GM20431 (cell line): ENCODE measurements around the gene NXPH1.

ENCODE experiments used
- in situ Hi-C: fragments of 300-500 bp; cut with MseI, MboI; formaldehyde crosslinking; loops from one replicate; pipeline ENCODE4 v1.15.0; 2020; ENCODE audit warnings: low sequenced_read_pairs; ENCODE audit not compliant: unreplicated experiment

NXPH1 gene

GRCh38 chr7:8433477-8434289, at the start of gene NXPH1:
NXPH1 (plus strand) TSS chr7:8433609.
- in situ Hi-C loops: loop anchor here (25.0 kb wide), 2 partner anchors 279 to 1979 kb away; no protein-coding TSS in a partner anchor

DNA sequence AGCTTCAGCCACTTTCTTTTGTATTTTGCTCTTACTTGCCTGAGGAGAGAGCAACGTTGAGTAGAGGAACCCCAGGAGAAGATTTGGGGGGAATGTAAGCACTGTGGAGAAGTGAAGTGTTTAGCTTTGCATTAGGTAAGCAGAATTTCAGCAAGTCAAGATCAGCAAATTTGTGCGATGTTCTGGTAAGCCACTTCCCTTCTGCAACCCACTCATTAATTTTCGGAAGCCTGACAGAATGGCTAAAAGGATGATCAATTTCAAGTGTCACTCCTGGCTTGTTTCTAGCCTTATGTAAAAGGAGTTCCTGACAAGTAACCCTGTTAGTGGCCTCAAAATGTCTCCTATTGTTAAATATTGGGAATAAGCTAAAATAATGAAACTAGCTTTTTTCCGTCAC, 48.5 kb upstream of the NXPH1 start:
- in situ Hi-C loops: no loop called here

DNA sequence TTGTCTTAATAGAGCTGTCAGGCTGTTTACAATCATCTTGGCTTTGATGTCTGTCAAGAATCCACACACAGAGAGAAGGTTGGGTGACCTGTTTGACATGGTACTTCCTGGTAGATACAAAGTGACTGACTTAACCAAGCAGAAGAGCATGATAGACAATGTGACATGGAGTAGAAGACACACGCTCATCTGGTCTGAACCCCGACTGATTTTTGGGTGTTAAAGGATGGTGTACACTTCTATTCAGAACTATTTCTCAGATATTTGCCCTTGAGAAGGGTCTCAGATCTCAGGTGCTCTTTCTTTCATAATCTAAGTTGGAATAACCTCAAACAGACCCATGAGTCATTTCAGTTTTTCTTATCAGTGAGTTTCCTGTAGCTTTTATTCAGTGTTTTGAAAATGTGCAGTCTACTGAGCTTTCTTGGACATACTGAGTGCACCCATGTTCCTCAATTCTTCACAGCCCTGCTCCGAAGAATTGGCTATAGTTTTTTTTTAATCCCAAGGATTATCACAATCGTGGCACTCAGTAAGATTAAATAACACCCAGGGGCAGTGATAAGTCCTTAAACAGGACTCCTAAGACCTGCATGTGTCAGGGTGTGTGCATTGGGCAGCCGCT, 46.4 kb upstream of the NXPH1 start:
- in situ Hi-C loops: no loop called here

GRCh38 chr7:8387551-8388256, 45.7 kb upstream of the NXPH1 start:
- in situ Hi-C loops: no loop called here

GRCh38 chr7:8388257-8388625, 45.2 kb upstream of the NXPH1 start:
- in situ Hi-C loops: no loop called here

DNA sequence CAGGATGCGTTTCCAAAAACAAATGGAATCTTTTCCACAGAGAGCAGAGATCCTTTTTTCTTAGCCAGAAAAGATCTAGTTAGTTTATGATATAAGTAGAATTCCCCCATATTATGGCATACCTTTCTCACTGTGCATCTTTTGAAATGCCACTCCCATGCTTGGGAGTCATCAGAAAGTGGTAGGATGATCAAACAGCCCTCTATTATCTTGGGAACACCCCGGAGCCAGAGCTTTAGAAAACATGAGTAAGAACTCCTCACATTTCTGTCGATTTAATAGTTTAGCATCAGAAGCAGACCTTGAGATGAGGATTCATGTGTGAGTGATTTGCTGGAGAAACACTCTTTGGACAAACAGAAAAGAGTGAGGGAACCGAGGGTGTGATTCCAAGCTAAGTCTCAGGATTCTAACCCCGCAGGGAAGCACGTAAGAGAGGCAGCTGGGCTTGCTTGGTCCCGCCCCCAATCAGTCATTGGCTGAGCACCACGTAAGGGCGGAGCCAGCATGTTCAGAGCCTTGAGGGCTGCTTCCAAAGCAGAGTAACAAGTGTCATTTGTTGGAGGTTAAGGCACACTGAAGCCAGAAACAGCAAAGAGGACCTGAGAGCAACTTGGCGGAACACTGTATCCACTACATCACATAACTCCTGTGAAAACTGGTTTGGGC, 43.7 kb upstream of the NXPH1 start:
- in situ Hi-C loops: no loop called here

- in situ Hi-C loops: no loop called here
Measured at GRCh38 chr7:8390262-8390626, 43.2 kb upstream of the NXPH1 start.

DNA sequence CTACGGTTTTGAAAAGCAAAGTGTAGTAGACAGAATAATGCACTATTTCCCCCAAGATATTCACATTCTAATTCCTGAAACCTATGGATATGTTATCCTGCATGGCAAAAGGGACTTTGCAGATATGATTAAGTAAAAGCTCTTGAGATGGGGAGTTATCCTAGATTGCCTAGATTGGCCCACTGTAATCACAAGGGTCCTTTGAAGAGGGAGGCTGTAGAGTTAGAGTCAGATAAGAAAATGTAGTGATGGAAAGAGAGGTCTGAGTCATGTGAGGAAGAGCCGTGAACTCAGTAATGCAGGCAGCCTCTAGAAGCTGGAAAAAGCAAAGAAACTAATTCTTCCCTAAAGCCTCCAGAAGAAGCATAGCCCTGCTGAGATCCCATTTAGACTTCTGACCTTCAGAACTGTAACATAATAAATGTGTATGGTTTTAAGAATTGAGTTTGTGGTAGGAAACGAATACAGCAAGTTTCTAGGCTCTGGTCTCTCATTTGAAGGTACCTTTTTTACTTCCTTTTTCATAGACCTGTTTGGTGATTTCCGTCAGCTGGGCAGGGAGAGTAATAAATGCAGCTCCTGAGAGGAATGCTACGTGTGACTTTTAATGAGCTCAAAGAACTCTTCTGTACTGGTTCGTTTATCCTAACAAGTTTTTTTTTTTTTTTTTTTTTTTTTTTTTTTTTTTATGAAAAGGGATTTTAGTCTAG, 41.9 kb upstream of the NXPH1 start:
- in situ Hi-C loops: no loop called here

- in situ Hi-C loops: no loop called here
Measured at GRCh38 chr7:8396294-8396693, 37.1 kb upstream of the NXPH1 start.

GRCh38 chr7:8408871-8409270, 24.5 kb upstream of the NXPH1 start:
- in situ Hi-C loops: no loop called here

DNA sequence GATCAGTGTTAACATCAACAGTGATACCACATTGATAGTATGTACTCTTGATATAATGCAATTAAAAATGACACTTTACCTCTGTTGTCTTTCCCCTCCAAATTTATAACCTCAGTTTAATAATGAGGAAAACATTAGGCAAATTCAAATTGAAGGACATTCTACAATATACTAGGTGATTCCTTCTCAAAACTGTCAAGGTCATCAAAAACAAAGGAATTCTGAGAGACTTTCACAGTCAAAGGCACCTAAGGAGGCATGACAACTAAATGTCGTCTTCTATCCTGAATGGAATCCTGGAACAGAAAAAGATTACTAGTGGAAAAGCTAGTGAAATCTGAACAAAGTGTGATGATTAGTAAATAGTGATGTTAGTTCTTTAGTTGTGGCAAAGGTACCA, 22.3 kb upstream of the NXPH1 start:
- in situ Hi-C loops: no loop called here

GRCh38 chr7:8413600-8413999, 19.8 kb upstream of the NXPH1 start:
- in situ Hi-C loops: no loop called here

DNA sequence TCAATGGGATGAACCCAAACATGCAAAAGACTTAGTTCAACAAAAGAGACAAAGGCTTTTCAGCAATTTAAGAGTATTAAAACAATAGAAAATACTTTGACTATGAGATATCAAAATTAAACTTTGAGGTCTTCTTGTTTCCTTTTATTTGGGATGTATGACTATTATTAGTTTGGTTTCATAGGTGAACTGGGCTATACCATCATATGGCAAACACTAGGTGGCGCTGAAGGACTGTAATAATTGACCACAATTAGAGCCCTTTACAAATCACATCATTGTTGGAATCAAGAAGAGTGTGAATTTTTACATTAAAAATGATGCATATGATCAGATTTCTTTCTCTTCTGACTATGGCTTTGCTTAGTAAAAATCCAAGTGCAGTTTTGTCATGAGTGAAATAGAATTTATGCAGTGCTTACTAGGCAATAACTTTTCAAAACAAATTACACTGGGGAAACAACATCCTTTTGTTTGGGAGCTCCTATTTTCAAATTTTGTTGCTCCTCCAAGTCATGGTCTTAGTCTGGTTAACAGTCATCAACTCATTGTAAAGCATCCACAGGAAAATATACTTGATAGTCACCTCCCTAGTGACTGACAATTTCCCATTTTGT, 14.7 kb upstream of the NXPH1 start:
- in situ Hi-C loops: no loop called here

DNA sequence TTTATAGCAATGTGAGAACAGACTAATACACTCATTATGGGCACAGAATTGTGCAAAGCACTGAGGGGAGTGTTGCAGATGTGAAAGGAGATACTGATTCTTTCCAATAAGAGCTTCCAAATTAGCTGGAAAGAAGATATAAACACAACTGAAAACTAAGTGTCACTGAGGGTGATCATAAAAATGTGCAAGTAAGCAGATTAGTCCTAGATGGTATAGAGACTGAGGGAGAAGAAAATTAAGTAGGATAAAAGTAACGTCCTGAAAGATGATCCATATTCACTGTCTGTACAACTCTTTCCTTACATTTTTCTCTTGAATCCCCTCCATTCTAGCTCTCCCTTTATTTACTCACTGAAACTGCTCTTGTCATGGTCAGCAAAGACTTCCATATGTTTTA, 11.2 kb upstream of the NXPH1 start:
- in situ Hi-C loops: no loop called here

GRCh38 chr7:8423057-8423456, 10.4 kb upstream of the NXPH1 start:
- in situ Hi-C loops: no loop called here

- in situ Hi-C loops: loop anchor here (25.0 kb wide), 2 partner anchors 287 to 1987 kb away; no protein-coding TSS in a partner anchor
Measured at GRCh38 chr7:8425223-8425622, 8.2 kb upstream of the NXPH1 start.

- in situ Hi-C loops: loop anchor here (25.0 kb wide), 2 partner anchors 282 to 1982 kb away; no protein-coding TSS in a partner anchor
Measured at GRCh38 chr7:8430643-8431042, 2.8 kb upstream of the NXPH1 start.

GRCh38 chr7:8434290-8435002, 1.0 kb downstream of the NXPH1 start:
- in situ Hi-C loops: loop anchor here (25.0 kb wide), 2 partner anchors 278 to 1978 kb away; no protein-coding TSS in a partner anchor

DNA sequence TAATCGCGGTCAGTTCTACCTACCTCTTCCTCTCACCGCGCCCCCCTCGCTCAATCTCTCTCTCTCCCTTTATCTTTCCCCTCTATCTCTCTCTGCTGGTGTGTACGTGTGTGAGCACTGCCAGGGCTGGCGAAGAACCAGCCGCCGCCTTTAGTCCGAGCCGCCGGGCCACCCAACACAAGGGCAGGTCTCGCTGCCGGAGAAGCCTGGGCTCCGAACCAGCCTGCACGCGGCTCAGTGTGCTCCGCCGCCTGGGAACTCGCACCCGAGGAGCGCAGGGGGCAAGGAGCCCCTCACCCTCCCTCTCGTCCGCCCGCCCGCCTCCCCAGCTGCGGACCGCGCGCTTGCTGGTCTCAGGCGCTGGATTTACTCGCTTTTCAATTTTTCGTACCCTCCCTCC, 1.7 kb downstream of the NXPH1 start:
- in situ Hi-C loops: loop anchor here (25.0 kb wide), 2 partner anchors 277 to 1977 kb away; no protein-coding TSS in a partner anchor
